ENCODE data around the gene GRB7.
A peak's percentile ranks its signal among the peaks of the same experiment; 100 is the strongest.
"Not testable (repeated sequence)": the region's sequence is repeated elsewhere in the genome, so short reads cannot be mapped to it uniquely, and the experiment has no call there.

Gene GRB7

DNA sequence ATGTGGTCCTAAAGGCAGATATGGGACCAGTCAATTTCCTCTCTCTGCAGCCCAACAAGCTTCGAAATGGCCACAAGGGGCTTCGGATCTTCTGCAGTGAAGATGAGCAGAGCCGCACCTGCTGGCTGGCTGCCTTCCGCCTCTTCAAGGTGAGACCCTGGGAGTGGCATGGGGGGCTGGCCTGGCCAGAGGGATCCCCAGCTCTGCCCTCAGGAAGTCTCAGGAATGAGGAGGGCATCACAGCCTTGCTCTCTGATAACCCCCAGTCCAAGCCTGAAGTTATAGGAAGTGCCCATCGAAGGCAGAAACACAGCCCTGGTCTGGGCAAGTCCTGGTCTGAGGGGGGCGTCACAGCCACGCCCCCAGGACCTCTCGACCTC is 7.1 kb downstream of the GRB7 start:
- no peak for DNase-seq
- H3K27me3 Mint-ChIP-seq: peaks cover 12 to 48% of the 10 kb centered on the region in 2 donors
- no peak overlapping the region for H3K4me3 Mint-ChIP-seq
- H3K36me3 Mint-ChIP-seq (ENCODE audit: insufficient read depth): no peaks in the 10 kb centered on the region
- no peak for ATAC-seq (replicated peaks)
- peaks cover 0 to 1% of the 10 kb centered on the region in 2 donors for H3K4me1 Mint-ChIP-seq (ENCODE audit: low read depth in 2 of 2)
- no peak overlapping the region for H3K27ac Mint-ChIP-seq
- no peaks in the 10 kb centered on the region for H3K9me3 Mint-ChIP-seq

DNA sequence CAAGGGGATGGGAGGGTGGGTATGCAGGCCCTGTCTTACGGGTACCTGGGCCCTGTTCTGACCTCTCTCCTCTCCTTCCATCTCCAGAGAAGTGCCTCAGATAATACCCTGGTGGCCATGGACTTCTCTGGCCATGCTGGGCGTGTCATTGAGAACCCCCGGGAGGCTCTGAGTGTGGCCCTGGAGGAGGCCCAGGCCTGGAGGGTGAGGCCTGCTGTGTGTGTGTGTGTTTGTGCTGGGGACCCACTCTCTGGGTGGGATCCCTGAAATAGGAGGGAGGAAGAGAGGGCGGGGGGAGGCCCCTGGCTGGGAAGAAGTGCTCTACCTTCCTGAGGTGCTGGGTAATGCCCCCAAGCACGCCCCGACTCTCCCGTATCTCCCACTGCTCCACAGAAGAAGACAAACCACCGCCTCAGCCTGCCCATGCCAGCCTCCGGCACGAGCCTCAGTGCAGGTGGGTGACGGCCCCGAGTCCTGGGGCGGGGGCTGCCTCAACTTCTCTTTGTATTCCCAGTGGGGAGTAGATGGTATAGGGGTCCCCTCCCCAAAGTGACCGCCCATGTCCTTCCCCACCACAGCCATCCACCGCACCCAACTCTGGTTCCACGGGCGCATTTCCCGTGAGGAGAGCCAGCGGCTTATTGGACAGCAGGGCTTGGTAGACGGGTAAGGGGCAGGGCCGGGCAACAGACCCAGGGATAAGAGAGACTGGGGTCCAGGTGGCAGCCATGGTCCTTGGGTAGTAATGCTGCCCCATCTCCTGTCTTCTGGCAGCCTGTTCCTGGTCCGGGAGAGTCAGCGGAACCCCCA is 7.8 kb downstream of the GRB7 start:
- Mint-ChIP-seq H3K27ac (no peak overlapping the region), H3K36me3 (ENCODE audit: insufficient read depth) (no peaks in the 10 kb centered on the region), H3K4me3 (no peak overlapping the region), H3K27me3 (peaks cover 5 to 41% of the 10 kb centered on the region in 2 donors), H3K4me1 (ENCODE audit: low read depth in 2 of 2) (no peaks in the 10 kb centered on the region), H3K9me3 (no peaks in the 10 kb centered on the region)
- DNase-seq (no peak), ATAC-seq (replicated peaks) (no peak)

DNA sequence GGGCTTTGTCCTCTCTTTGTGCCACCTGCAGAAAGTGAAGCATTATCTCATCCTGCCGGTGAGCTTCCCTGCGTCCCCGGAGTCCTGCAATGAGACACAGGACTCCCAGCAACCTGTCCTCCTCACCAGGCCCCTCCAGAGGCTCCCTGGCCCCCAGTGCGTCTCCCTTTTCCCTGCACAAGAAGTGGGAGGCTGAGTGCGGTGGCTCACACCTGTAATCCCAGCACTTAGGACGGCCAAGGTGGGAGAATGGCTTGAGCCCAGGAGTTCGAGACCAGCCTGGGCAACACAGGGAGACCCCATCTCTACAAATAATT is 8.4 kb downstream of the GRB7 start:
- H3K27me3 Mint-ChIP-seq: peaks cover 0 to 36% of the 10 kb centered on the region in 2 donors
- no peak for ATAC-seq (replicated peaks)
- H3K9me3 Mint-ChIP-seq: no peaks in the 10 kb centered on the region
- no peak overlapping the region for H3K4me3 Mint-ChIP-seq
- DNase-seq: no peak
- no peaks in the 10 kb centered on the region for H3K4me1 Mint-ChIP-seq (ENCODE audit: low read depth in 2 of 2)
- H3K27ac Mint-ChIP-seq: peak overlapping the region; percentile 54 to 62
- H3K36me3 Mint-ChIP-seq (ENCODE audit: insufficient read depth): no peaks in the 10 kb centered on the region

DNA sequence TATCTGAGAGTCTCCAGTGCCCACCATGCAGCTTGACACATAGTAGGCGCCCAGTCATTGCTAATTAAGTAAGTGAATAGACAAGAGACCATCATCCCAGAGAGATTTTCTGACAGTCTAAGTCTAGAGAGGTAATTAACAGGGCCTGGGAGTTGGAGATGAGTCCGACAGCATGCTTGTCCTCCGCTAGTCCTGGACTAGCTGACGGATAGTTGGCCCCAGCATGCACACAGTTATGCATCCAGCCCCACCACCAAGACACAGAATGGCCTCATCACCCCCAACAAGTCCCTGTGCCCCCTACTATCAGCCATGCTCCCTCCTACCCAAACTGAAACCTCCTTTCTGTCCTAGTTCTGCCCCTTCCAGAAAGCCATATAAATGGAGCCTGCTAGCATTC is 10.0 kb downstream of the GRB7 start:
- H3K27me3 Mint-ChIP-seq: peaks cover 0 to 19% of the 10 kb centered on the region in 2 donors
- H3K4me3 Mint-ChIP-seq: no peak overlapping the region
- no peak overlapping the region for H3K27ac Mint-ChIP-seq
- DNase-seq: no peak
- peaks cover 3 to 5% of the 10 kb centered on the region in 2 donors for H3K4me1 Mint-ChIP-seq (ENCODE audit: low read depth in 2 of 2)
- no peak for ATAC-seq (replicated peaks)
- no peaks in the 10 kb centered on the region for H3K9me3 Mint-ChIP-seq
- peaks cover 2% of the 10 kb centered on the region for H3K36me3 Mint-ChIP-seq (ENCODE audit: insufficient read depth)

DNA sequence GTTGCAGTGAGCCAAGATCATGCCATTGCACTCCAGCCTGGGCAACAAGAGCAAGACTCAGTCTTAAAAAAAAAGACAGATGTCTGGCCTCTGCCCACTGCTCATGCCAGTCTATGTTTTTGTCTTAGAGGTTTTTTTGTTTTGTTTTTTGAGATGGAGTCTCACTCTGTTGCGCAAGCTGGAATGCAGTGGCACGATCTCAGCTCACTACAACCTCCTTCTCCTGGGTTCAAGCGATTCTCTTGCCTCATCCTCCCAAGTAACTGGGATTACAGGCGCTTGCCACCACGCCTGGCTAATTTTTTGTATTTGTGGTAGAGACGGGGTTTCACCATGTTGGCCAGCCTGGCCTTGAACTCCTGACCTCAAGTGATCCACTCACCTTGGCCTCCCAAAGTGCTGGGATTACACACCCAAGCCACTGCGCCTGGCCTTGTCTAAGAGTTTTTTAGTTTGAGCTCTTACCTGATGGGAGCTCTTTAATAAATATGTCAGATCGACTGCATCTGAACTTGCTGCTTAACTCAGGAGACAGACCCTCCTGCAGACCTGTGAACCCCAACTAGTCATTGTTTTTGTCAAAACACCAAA is 10.8 kb downstream of the GRB7 start:
- H3K27me3 Mint-ChIP-seq: peaks cover 0 to 11% of the 10 kb centered on the region in 2 donors
- not testable (repeated sequence) for DNase-seq, H3K27ac Mint-ChIP-seq

DNA sequence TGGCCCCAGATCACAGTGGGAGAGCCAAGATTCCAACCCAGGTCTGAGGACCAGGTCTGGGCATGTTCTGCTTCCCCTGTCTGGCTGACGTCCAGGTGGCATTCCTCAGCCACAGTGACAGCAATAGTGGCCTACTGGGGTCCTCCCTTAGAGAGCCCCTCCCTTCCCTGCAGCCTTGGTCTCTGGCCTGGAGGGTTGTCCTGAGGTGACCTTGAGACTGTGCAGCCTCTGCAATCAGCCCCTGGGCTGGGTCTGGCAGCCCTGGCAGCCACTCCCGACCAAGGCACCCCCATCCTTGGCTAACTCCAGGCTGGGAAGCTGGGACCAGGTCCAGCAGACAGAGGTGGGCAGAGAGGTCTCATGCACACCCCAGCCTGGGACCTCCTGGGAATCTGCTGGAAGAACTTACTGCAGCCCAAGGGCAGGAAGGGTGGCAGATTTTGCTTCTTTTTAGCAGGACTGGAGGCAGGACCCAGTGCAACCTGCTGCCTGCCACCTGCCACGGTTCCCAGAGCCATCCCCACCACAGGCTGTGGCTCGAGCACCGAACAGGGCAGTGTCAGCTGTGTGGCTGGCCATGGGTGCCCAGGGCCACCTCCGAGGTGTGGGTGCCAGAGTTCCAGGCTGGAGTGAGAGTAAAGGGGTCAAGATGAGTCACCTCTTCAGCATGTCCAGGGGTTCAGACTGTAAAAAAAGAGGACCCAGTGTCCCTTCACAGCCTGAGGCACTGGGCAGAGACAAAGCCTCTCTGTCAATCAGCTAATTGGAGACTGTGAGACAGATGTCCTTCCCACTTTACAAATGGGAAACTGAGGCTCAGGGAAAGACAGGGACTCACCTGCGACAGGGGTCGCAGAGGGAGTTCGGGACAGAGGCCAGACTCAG is 12.6 kb downstream of the GRB7 start:
- ATAC-seq (replicated peaks) (no peak), DNase-seq (no peak)
- H3K36me3 Mint-ChIP-seq (ENCODE audit: insufficient read depth): peaks cover 23% of the 10 kb centered on the region
- H3K9me3 Mint-ChIP-seq: no peaks in the 10 kb centered on the region
- no peaks in the 10 kb centered on the region for H3K27me3 Mint-ChIP-seq
- peaks cover 14 to 16% of the 10 kb centered on the region in 2 donors for H3K4me1 Mint-ChIP-seq (ENCODE audit: low read depth in 2 of 2)
- H3K27ac Mint-ChIP-seq: no peak overlapping the region
- no peak overlapping the region for H3K4me3 Mint-ChIP-seq

More for the DNA sequence above, 10.8 kb downstream of the GRB7 start:
- H3K36me3 Mint-ChIP-seq (ENCODE audit: insufficient read depth); ATAC-seq (replicated peaks); H3K4me3 Mint-ChIP-seq; H3K9me3 Mint-ChIP-seq: not testable (repeated sequence)
- H3K4me1 Mint-ChIP-seq (ENCODE audit: low read depth in 2 of 2): peaks cover 7 to 12% of the 10 kb centered on the region in 2 donors

DNA sequence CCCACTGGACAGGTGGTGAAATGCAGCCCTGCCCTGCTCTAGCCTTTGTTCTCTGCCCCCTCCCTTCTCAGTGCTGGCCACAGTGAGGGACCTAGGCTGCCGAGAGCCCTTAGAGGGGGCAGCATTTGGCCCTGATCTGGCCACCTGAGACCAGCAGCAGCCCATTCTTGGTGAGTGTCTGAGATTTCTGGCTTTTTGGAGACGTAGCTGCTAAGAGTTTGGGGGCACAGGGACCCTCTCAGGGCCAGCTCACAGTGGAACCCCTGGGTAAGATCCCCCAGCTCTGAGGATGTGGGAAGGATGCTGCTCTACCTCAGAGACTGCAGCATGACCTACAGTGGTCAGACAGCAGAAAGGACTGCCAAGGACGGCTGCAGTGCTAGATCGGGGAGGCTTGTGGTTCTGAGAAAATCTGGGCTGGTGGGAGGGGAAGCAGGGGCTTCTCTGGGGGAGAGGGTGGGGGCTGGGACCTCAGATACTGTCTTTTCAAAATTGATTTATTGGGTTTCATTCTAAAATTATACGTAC is 13.3 kb downstream of the GRB7 start:
- no peaks in the 10 kb centered on the region for H3K27me3 Mint-ChIP-seq
- H3K4me3 Mint-ChIP-seq: no peak overlapping the region
- H3K27ac Mint-ChIP-seq: peak overlapping the region in 1 of 2 donors; percentile 67
- ATAC-seq (replicated peaks) (no peak), DNase-seq (no peak)
- H3K9me3 Mint-ChIP-seq: no peaks in the 10 kb centered on the region
- peaks cover 30% of the 10 kb centered on the region for H3K36me3 Mint-ChIP-seq (ENCODE audit: insufficient read depth)
- peaks cover 21 to 23% of the 10 kb centered on the region in 2 donors for H3K4me1 Mint-ChIP-seq (ENCODE audit: low read depth in 2 of 2)

DNA sequence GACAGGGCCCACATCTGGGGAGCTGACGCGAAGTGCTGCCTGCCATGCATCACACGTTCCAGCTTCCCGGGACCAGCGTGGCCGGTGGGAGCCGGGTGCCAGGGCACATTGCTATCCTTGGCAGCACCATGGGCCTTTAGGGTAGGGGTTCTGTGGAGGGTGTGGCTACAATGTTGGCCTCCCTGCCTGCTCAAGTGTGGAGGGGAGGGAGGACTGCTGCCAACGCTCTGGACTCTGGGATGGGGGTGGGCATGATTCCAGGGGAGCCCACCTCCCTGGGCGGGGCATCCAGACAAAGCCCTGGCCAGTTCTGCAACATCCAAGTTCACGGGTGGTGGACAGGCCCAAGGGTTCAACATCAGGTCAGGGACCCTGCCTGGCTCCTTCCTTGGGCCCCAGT is 13.9 kb downstream of the GRB7 start:
- Mint-ChIP-seq H3K36me3 (ENCODE audit: insufficient read depth) (peaks cover 35% of the 10 kb centered on the region), H3K27ac (peak overlapping the region in 1 of 2 donors; percentile 67), H3K4me3 (peak overlapping the region in 1 of 2 donors; percentile 56), H3K4me1 (ENCODE audit: low read depth in 2 of 2) (peaks cover 26 to 28% of the 10 kb centered on the region in 2 donors), H3K27me3 (no peaks in the 10 kb centered on the region), H3K9me3 (no peaks in the 10 kb centered on the region)
- DNase-seq: no peak
- no peak for ATAC-seq (replicated peaks)

DNA sequence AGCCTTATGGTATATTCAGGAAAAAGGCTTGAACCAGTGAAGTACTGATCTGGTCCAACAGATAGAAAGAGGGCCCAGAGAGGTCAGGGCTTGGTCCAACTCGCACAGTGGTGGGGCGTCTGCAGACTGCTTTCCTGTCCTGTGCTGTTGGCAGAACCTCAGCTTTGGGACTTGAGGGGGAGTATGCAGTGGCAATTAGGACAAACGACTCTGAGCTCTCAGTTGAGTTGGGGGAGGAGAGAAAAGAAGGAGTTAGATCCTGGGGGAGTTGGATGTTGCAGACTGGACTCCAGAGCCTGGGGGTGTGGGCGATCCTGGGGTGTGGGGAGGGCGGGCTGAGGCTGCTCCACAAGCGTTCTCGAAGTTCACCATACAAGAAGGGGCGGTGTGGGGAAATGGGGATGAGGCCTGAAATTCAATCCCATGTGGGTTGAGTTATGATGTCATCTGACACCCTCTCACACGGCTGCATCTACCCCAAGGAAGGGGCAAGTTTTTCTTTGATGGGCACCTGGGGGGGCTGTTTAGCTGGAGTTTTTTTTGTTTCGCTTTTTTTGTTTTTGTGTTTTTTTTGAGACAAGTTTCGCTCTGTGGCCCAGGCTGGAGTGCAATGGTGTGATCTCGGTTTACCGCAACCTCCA is 14.6 kb downstream of the GRB7 start:
- Mint-ChIP-seq H3K27me3 (no peaks in the 10 kb centered on the region), H3K36me3 (ENCODE audit: insufficient read depth) (peaks cover 38% of the 10 kb centered on the region), H3K27ac (peak overlapping the region; percentile 36 to 97), H3K9me3 (no peaks in the 10 kb centered on the region), H3K4me1 (ENCODE audit: low read depth in 2 of 2) (peaks cover 33 to 36% of the 10 kb centered on the region in 2 donors), H3K4me3 (peak overlapping the region; percentile 87 to 90)
- ATAC-seq (replicated peaks): no peak
- DNase-seq: no peak

DNA sequence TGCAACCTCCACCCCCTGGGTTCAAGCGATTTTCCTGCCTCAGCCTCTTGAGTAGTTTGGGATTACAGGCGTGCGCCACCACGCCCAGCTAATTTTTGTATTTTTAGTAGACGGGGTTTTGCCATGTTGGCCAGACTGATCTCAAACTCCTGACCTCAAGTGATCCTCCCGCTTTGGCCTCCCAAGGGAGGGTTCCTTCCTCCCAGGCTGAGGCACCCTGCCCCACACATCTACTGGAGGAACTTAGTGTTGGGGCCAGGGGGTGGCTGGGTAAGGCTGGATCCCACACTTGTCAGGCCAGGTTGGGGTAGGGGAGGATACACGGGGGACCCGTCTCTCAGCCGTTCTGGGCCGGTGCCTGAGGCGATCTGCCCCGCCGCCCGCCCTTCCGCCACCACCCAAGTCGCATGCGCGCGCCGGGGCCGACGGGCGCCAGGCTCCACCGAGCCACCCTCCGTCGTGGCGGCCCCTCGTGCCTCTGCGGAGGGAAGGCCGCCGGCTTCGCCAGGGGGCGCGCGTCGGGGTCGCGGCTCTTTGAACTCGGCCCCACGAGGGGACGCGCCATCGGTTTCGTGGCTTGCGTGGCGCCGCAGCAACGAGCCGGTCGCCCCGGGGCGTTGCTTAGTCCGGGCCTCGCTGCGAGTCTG is 15.9 kb downstream of the GRB7 start:
- Mint-ChIP-seq H3K36me3 (ENCODE audit: insufficient read depth) (peaks cover 51% of the 10 kb centered on the region), H3K27ac (peak overlapping the region; percentile 93 to 97), H3K4me1 (ENCODE audit: low read depth in 2 of 2) (peaks cover 46 to 48% of the 10 kb centered on the region in 2 donors), H3K27me3 (no peaks in the 10 kb centered on the region), H3K4me3 (peak overlapping the region; percentile 87 to 90), H3K9me3 (no peaks in the 10 kb centered on the region)
- DNase-seq (peak in 2 of 3 experiments; percentile 66 to 71), ATAC-seq (replicated peaks) (peak; percentile 26)

DNA sequence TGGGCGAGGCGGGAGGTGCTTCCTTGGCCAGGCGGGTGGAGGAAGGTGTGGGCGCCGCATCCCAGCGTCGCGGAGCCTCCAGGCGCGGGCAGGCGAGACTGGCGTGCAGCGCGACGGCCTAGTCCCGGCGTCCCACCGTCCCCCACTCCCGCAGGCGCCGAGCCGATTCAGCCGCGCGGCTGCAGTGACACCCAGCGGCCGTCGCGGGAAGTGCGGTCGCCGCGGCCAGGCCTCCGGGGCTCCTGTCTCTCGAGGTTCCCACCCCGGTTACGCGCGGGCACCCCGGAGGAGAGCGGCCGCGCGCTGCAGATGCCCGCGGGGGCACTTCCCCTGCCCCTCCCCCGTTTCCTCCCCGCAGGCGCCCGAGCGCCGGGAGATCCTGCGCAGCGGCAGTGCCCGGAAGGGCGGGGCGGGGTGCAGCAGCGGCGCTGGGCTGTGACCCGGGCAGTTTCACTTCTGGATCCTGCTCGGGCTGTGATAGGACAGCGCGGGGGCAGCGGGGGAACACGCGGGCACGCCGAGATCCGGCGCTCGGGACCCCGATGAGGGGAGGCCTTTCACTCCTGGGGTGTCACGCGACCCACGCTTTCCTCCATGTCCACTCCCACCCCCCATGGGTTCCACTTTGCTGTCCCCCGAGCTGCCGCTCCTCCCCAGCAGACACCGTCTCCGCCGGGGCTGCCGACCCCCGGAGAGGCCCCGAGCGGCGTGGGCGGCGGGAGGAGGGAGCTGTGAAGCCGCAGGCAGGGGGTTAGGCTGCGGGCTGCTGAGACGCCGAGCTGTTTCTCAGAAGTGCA is 16.6 kb downstream of the GRB7 start:
- peaks cover 53 to 56% of the 10 kb centered on the region in 2 donors for H3K4me1 Mint-ChIP-seq (ENCODE audit: low read depth in 2 of 2)
- no peaks in the 10 kb centered on the region for H3K9me3 Mint-ChIP-seq
- no peaks in the 10 kb centered on the region for H3K27me3 Mint-ChIP-seq
- H3K36me3 Mint-ChIP-seq (ENCODE audit: insufficient read depth): peaks cover 56% of the 10 kb centered on the region
- H3K4me3 Mint-ChIP-seq: peak overlapping the region; percentile 87 to 90
- peak overlapping the region; percentile 93 to 97 for H3K27ac Mint-ChIP-seq
- ATAC-seq (replicated peaks) (peak; percentile 70), DNase-seq (peak; percentile 96 to 98 (median 97))

DNA sequence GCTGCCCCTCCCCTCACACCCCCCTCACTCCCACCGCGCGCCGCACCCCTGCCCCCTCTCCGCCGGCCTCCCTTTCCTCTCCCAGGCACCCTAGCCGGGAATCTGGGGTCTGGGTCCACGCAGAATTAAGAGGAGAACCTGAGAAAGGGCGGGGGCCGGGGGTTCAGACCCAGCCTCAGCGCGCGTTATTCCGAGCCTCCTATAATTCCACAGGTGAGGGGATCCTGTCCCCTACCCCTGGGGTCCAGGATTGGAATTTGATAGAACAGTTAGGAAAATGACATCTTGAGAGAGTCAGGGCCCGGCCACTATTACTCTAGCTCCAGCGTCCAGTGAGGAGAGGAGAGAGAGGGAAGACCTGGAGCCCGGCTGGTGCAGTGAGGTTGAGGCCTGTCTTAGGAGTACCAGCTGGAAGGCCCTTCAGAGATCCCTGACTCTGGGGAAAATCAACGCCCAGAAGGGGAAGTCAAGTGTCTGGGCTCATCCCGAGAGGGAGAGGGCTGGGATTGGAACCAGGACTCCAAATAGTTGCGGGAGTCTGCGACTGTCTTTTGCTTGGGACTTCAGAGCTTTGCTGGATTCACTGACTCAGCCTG is 17.3 kb downstream of the GRB7 start:
- Mint-ChIP-seq H3K9me3 (no peaks in the 10 kb centered on the region), H3K27ac (peak overlapping the region; percentile 93 to 97), H3K36me3 (ENCODE audit: insufficient read depth) (peaks cover 61% of the 10 kb centered on the region), H3K27me3 (no peaks in the 10 kb centered on the region), H3K4me3 (peak overlapping the region; percentile 87 to 90), H3K4me1 (ENCODE audit: low read depth in 2 of 2) (peaks cover 58 to 61% of the 10 kb centered on the region in 2 donors)
- DNase-seq (no peak), ATAC-seq (replicated peaks) (no peak)
